PC-3 (cell line): ENCODE measurements around the gene SVIL. TPM values are rescaled to one million over a fixed set of nuclear protein-coding genes. Genes with fewer than 3 reads are reported as not detected.

Experiments
- ATAC-seq: fragments of 200-7000 bp; cut with Tn5 transposase; 2 replicates; pipeline ENCODE4 v1.9.1; 2020; ENCODE audit warnings: mild to moderate bottlenecking, moderate library complexity
- BruUV-seq: library from RNA; stranded (reverse); fragments of 400-500 nt; replicated peaks from 2 replicates; lab custom pipeline; 2021; lab: Mats Ljungman, UMichigan
- CTCF ChIA-PET: fragments of 300-600 bp; sonication (Branson Sonifier 250); formaldehyde crosslinking; loops from one replicate; lab custom pipeline; 2022; ENCODE audit warnings: antibody characterized with exemption; lab: Charles Lee
- POLR2A ChIA-PET: fragments of 300-600 bp; sonication (Branson Sonifier 250); formaldehyde crosslinking; loops from one replicate; lab custom pipeline; 2022; ENCODE audit warnings: antibody characterized with exemption; ENCODE audit not compliant: unreplicated experiment; lab: Charles Lee
- DNase-seq: peaks from one replicate; pipeline ENCODE4 v3.0.0-alpha.2; 2015
- H2AFZ ChIP-seq: fragments of 300-600 bp; sonication (generic); 2 replicates; pipeline ENCODE4 v1.6.0; 2016; ENCODE audit warnings: antibody characterized with exemption, low read length
- H3F3A ChIP-seq: fragments of 300-600 bp; sonication (generic); one replicate; pipeline ENCODE4 v1.6.0; 2017; ENCODE audit warnings: antibody characterized with exemption, low read length, control low read depth, mild to moderate bottlenecking; ENCODE audit not compliant: unreplicated experiment
- H3K27ac ChIP-seq: fragments of 300-600 bp; sonication (generic); 2 replicates; pipeline ENCODE4 v1.5.1; 2016; ENCODE audit warnings: mild to moderate bottlenecking, low read length
- H3K27me3 ChIP-seq: fragments of 300-600 bp; sonication (generic); 2 replicates; pipeline ENCODE4 v1.6.1; 2016; ENCODE audit warnings: low read length, mixed read lengths
- H3K36me3 ChIP-seq: fragments of 300-600 bp; sonication (generic); 2 replicates; pipeline ENCODE4 v1.6.1; 2016; ENCODE audit warnings: low read depth, mixed run types, low read length, mixed read lengths
- H3K4me1 ChIP-seq: fragments of 300-600 bp; sonication (generic); 2 replicates; pipeline ENCODE4 v1.5.1; 2016; ENCODE audit warnings: low read length; ENCODE audit not compliant: insufficient read depth
- H3K4me2 ChIP-seq: fragments of 300-600 bp; sonication (generic); 2 replicates; pipeline ENCODE4 v1.6.0; 2016; ENCODE audit warnings: low read length
- H3K4me3 ChIP-seq: fragments of 300-600 bp; sonication (generic); 2 replicates; pipeline ENCODE4 v1.5.1; 2016; ENCODE audit warnings: mild to moderate bottlenecking, low read length, mixed read lengths
- H3K79me2 ChIP-seq: fragments of 300-600 bp; sonication (generic); 2 replicates; pipeline ENCODE4 v1.6.1; 2017; ENCODE audit warnings: low read length, mixed read lengths
- H3K9ac ChIP-seq: fragments of 300-600 bp; sonication (generic); 2 replicates; pipeline ENCODE4 v1.6.0; 2016; ENCODE audit warnings: mild to moderate bottlenecking, low read length
- H3K9me2 ChIP-seq: fragments of 300-600 bp; sonication (generic); replicated peaks from 2 replicates; pipeline ENCODE4 v1.6.1; 2016; ENCODE audit warnings: mixed run types, low read length, mixed read lengths
- H3K9me3 ChIP-seq: fragments of 300-600 bp; sonication (generic); 2 replicates; pipeline ENCODE4 v1.6.1; 2016; ENCODE audit warnings: low read length, mixed read lengths
- H4K20me1 ChIP-seq: fragments of 300-600 bp; sonication (generic); 2 replicates; pipeline ENCODE4 v1.6.1; 2016; ENCODE audit warnings: low read length, mixed read lengths
- CTCF ChIP-seq: fragments of 300-600 bp; sonication (generic); conservative IDR thresholded peaks from 2 replicates; pipeline ENCODE4 v1.5.1; 2017; ENCODE audit warnings: antibody characterized with exemption, low read depth, mild to moderate bottlenecking, low read length
- EZH2 ChIP-seq: fragments of 300-600 bp; sonication (generic); IDR thresholded peaks from one replicate; pipeline ENCODE4 v1.6.1; 2017; ENCODE audit warnings: antibody characterized with exemption, mild to moderate bottlenecking, low read length; ENCODE audit not compliant: unreplicated experiment
- EZH2phosphoT487 ChIP-seq: fragments of 300-600 bp; sonication (generic); IDR thresholded peaks from 2 replicates; pipeline ENCODE4 v1.6.1; 2018; ENCODE audit warnings: mild to moderate bottlenecking, antibody characterized with exemption, low read length, borderline replicate concordance
- intact Hi-C: fragments of 100-400 bp; cut with micrococcal nuclease; formaldehyde crosslinking; loops from 2 replicates; pipeline ENCODE4 v1.9.0; 2023
- total RNA-seq: library from RNA; depleted of rRNA; stranded (reverse); fragments of >200 nt; gene quantifications from 2 replicates; pipeline ENCODE4 v1.2.3, GENCODE V29; 2014

The SVIL gene
- total RNA-seq, 1 experiment from 2014 or later: 19.2 TPM

- peaks cover 3% of the 10 kb centered on the region for H3F3A ChIP-seq
- H3K4me3 ChIP-seq: no peak overlapping the region
- no peaks in the 10 kb centered on the region for H3K9me2 ChIP-seq
- no peak overlapping the region for H3K4me2 ChIP-seq
- BruUV-seq: no TSS peak
- H3K36me3 ChIP-seq: no peaks in the 10 kb centered on the region
- ChIA-PET CTCF (no interaction called here), POLR2A (no interaction called here)
- intact Hi-C loops: loop anchor here (10.0 kb wide), 2 partner anchors 102 to 322 kb away; partner anchors contain the start of gene SVIL
- H3K9ac ChIP-seq: no peak overlapping the region
- H3K9me3 ChIP-seq: no peaks in the 10 kb centered on the region
- H2AFZ ChIP-seq: no peak overlapping the region
- DNase-seq (no peak), ATAC-seq (no peak)
- H4K20me1 ChIP-seq: no peaks in the 10 kb centered on the region
- H3K4me1 ChIP-seq: peaks cover 35% of the 10 kb centered on the region
- no peak overlapping the region for H3K27ac ChIP-seq
- H3K79me2 ChIP-seq: 0 out of 2 replicates have a peak, but pooled peaks cover 6% of the 10 kb centered on the region
- TF ChIP-seq EZH2phosphoT487: no peak
- no peak for TF ChIP-seq EZH2
- no peak for TF ChIP-seq CTCF
- no peaks in the 10 kb centered on the region for H3K27me3 ChIP-seq
Observed at GRCh38 chr10:29532256-29532878, 102.4 kb downstream of the SVIL start.

- ATAC-seq (peak; percentile 35; the same call in 1 of the 2 replicates), DNase-seq (no peak)
- CTCF ChIA-PET: interaction anchor here (0.7 kb wide), 1 partner anchor 211 kb away, joined by 3 read pairs; no protein-coding TSS in a partner anchor
- TF ChIP-seq CTCF (peak; percentile 32; the same call in 1 of the 2 replicates), EZH2 (no peak), EZH2phosphoT487 (no peak)
- Histone ChIP-seq H3K4me2 (no peak overlapping the region), H3K4me1 (peaks cover 16% of the 10 kb centered on the region), H2AFZ (no peak overlapping the region), H3K27me3 (no peaks in the 10 kb centered on the region), H3K79me2 (0 out of 2 replicates have a peak, but pooled peaks cover 6% of the 10 kb centered on the region), H3K9me3 (no peaks in the 10 kb centered on the region), H4K20me1 (no peaks in the 10 kb centered on the region), H3K27ac (no peak overlapping the region), H3F3A (no peaks in the 10 kb centered on the region), H3K9ac (no peak overlapping the region), H3K9me2 (no peaks in the 10 kb centered on the region), H3K36me3 (no peaks in the 10 kb centered on the region; the same call in 1 of the 2 replicates), H3K4me3 (no peak overlapping the region)
- POLR2A ChIA-PET: no interaction called here
- intact Hi-C loops: loop anchor here (10.0 kb wide), 2 partner anchors 104 to 324 kb away; partner anchors contain the start of gene SVIL
- BruUV-seq: no TSS peak
Observed at GRCh38 chr10:29530112-29530976, 104.4 kb downstream of the SVIL start.
